T-cell (primary cell): ENCODE data around the gene BLID. TPM values are rescaled to one million over a fixed set of nuclear protein-coding genes. Genes with fewer than 3 reads are reported as not detected.

ENCODE experiments used
- ATAC-seq, 4 experiments: fragments of 200-7000 bp in 3 of 4; fragments of 150-1000 bp in 1 of 4; cut with Tn5 transposase; replicated peaks in 1 of 4; 1 replicate in 3 of 4; 2 replicates in 1 of 4; pipeline ENCODE4 v1.10.0; 2021; ENCODE audit warnings: moderate library complexity in 3 of 4, mild to moderate bottlenecking in 2 of 4, moderate number of reproducible peaks in 1 of 4
- CTCF ChIA-PET, 2 donors: fragments of 300-600 bp; sonication (Branson Sonifier 250); formaldehyde crosslinking; loops; one replicate each; lab custom pipeline; 2022; ENCODE audit warnings: antibody characterized with exemption in 2 of 2; lab: Charles Lee
- POLR2A ChIA-PET, 2 donors: fragments of 300-600 bp; sonication (Branson Sonifier 250); formaldehyde crosslinking; loops; one replicate each; lab custom pipeline; 2022; ENCODE audit warnings: antibody characterized with exemption in 2 of 2; lab: Charles Lee
- DNase-seq, 35 experiments: peaks; one replicate each; pipeline versions ENCODE4 v3.0.0 to v3.0.0-alpha.2; 2013 to 2023
- H3K27ac ChIP-seq: one replicate; pipeline ENCODE4 v1.5.1; 2013; ENCODE audit warnings: low read length
- H3K27me3 ChIP-seq, 2 experiments: replicated peaks in 1 of 2; 1 replicate in 1 of 2; 2 replicates in 1 of 2; pipeline versions ENCODE4 v1.6.1 to v1.7.0; 2013; ENCODE audit warnings: low read length in 1 of 2, mixed read lengths in 1 of 2; ENCODE audit not compliant: control insufficient read depth in 2 of 2, insufficient read depth in 2 of 2; ENCODE audit errors: extremely low read depth in 1 of 2
- H3K36me3 ChIP-seq, 2 donors: 1 replicate in 1 of 2; 2 replicates in 1 of 2; pipeline versions ENCODE4 v1.6.1 to v1.7.0; 2013; ENCODE audit warnings: low read length in 1 of 2; ENCODE audit not compliant: control insufficient read depth in 2 of 2, insufficient read depth in 1 of 2; ENCODE audit errors: extremely low read depth in 1 of 2
- H3K4me1 ChIP-seq, 2 experiments: 1 replicate in 1 of 2; 2 replicates in 1 of 2; pipeline versions ENCODE4 v1.6.1 to v1.7.0; 2013; ENCODE audit warnings: low read length in 2 of 2, mixed read lengths in 1 of 2; ENCODE audit not compliant: insufficient read depth in 2 of 2, control insufficient read depth in 1 of 2; ENCODE audit errors: extremely low read depth in 1 of 2
- H3K4me3 ChIP-seq, 2 donors: 1 replicate in 1 of 2; 2 replicates in 1 of 2; pipeline versions ENCODE4 v1.5.1 to v1.7.0; 2013; ENCODE audit warnings: mild to moderate bottlenecking in 2 of 2, low read length in 1 of 2, moderate library complexity in 1 of 2; ENCODE audit not compliant: control insufficient read depth in 1 of 2; ENCODE audit errors: extremely low read depth in 1 of 2
- H3K9me3 ChIP-seq: 2 replicates; pipeline ENCODE4 v1.7.0; 2013
- H3K27ac Mint-ChIP-seq, 2 donors: one replicate each; pipeline ENCODE4 v1.8.0; 2020 to 2021; ENCODE audit warnings: mild to moderate bottlenecking in 2 of 2, mixed read lengths in 2 of 2
- H3K27me3 Mint-ChIP-seq, 2 donors: one replicate each; pipeline ENCODE4 v1.8.0; 2021 to 2022; ENCODE audit warnings: mixed read lengths in 2 of 2
- H3K36me3 Mint-ChIP-seq: one replicate; pipeline ENCODE4 v1.8.0; 2021; ENCODE audit warnings: mixed read lengths
- H3K4me1 Mint-ChIP-seq, 3 donors: one replicate each; pipeline ENCODE4 v1.8.0; 2020 to 2022; ENCODE audit warnings: mixed read lengths in 3 of 3, mild to moderate bottlenecking in 1 of 3
- H3K4me3 Mint-ChIP-seq, 3 donors: one replicate each; pipeline ENCODE4 v1.8.0; 2020 to 2022; ENCODE audit warnings: mild to moderate bottlenecking in 3 of 3, mixed read lengths in 3 of 3, moderate library complexity in 3 of 3
- H3K9me3 Mint-ChIP-seq, 3 donors: one replicate each; pipeline ENCODE4 v1.8.0; 2020 to 2022; ENCODE audit warnings: mixed read lengths in 3 of 3
- WGBS: methylation state at CpG from one replicate; pipeline ENCODE4 v1.1.5; 2013; ENCODE audit warnings: missing lambda C conversion rate; ENCODE audit not compliant: insufficient coverage; 5-methylcytosine and 5-hydroxymethylcytosine counted together
- total RNA-seq, 35 experiments: library from RNA in 6 of 35; stranded (reverse) in 6 of 35; fragments of 120-200 nt in 1 of 35; gene quantifications; one replicate each; pipeline versions ENCODE4 v1.2.1 to v1.2.4 and lab custom pipeline; 2013 to 2026

BLID gene
- total RNA-seq, 5 donors from 2014 or later (not counting 1 experiment from before 2014, with no cell fraction given), result not detected

DNA sequence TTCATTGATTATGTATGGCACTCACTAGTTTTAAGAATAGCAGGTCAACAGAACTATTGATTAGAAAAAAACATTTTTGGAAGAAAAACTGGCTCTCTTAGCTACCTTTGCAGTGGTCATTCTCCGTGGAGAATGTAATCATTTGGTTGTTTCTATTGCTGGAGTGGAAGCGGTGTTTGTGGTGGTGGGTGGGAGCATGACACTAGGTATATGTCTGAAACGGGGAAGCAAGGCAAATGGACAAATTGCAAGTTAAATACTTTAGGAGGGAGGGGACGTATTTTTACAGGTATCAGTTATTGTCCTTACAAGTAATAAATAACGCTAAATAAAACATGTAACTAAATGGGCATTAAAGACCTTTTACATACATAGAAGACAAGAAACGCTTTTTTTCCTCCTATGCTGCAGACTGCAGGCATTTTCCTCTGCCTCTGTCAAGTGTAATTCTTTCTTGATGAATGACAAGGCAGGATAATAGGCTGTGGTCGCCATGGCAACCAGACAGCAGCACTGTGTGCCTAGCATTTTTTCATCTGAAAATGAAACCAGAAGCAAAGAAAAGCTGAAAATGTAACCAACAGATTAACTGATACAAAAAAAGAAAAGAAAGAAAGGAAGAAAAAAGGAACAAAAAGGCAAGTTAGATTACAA is 46.2 kb downstream of the BLID start:
- Histone ChIP-seq H3K4me1 (no peaks in the 10 kb centered on the region), H3K27me3 (no peaks in the 10 kb centered on the region), H3K27ac (no peak overlapping the region), H3K36me3 (no peaks in the 10 kb centered on the region), H3K4me3 (no peak overlapping the region), H3K9me3 (no peaks in the 10 kb centered on the region)
- POLR2A ChIA-PET, result no interaction called here
- no peaks in the 10 kb centered on the region for H3K4me1 Mint-ChIP-seq
- no peaks in the 10 kb centered on the region for H3K36me3 Mint-ChIP-seq
- H3K27ac Mint-ChIP-seq, result no peak overlapping the region
- WGBS, result 63% methylated on average over 2 of the region's 7 CpGs
- no peak for DNase-seq
- CTCF ChIA-PET, result no interaction called here
- H3K27me3 Mint-ChIP-seq, result peaks cover 7 to 19% of the 10 kb centered on the region in 2 donors
- H3K4me3 Mint-ChIP-seq, result no peak overlapping the region
- no peaks in the 10 kb centered on the region for H3K9me3 Mint-ChIP-seq
- no peak for ATAC-seq

GRCh38 chr11:122068837-122069236 is 47.2 kb downstream of the BLID start:
- Mint-ChIP-seq H3K27me3 (peaks cover 7 to 19% of the 10 kb centered on the region in 2 donors), H3K27ac (no peak overlapping the region), H3K4me3 (no peak overlapping the region), H3K4me1 (no peaks in the 10 kb centered on the region), H3K36me3 (no peaks in the 10 kb centered on the region), H3K9me3 (no peaks in the 10 kb centered on the region)
- Histone ChIP-seq H3K4me1 (no peaks in the 10 kb centered on the region), H3K27ac (no peak overlapping the region), H3K9me3 (no peaks in the 10 kb centered on the region), H3K36me3 (no peaks in the 10 kb centered on the region), H3K27me3 (no peaks in the 10 kb centered on the region), H3K4me3 (no peak overlapping the region)
- DNase-seq, result no peak
- CTCF ChIA-PET, result no interaction called here
- no peak for ATAC-seq
- WGBS, result 62% methylated on average over 2 of the region's 3 CpGs
- POLR2A ChIA-PET, result no interaction called here

DNA sequence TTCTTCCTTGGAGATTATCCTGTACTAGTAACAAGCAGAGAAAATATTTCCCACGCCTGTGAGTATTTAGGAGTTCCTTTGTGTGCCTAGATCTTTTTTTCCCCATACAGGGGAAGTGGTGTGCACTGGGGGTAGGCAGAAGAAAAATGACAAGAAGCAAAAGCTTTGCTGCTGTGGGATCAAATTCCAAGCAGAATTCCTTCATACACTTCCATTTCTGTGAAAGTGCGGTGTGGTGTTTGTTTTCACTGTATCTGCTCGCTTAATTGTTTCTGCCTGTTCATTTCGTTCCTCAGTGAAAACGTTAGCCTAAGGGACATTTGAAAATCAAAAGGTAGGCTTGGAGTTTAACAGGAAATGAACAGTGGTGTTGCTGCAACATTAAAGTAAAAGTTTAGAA is 47.9 kb downstream of the BLID start:
- ATAC-seq (no peak), DNase-seq (no peak)
- Mint-ChIP-seq H3K4me1 (no peaks in the 10 kb centered on the region), H3K27me3 (peaks cover 7 to 19% of the 10 kb centered on the region in 2 donors), H3K27ac (no peak overlapping the region), H3K4me3 (no peak overlapping the region), H3K36me3 (no peaks in the 10 kb centered on the region), H3K9me3 (no peaks in the 10 kb centered on the region)
- POLR2A ChIA-PET, result no interaction called here
- CTCF ChIA-PET, result no interaction called here
- Histone ChIP-seq H3K27ac (no peak overlapping the region), H3K27me3 (no peaks in the 10 kb centered on the region), H3K36me3 (no peaks in the 10 kb centered on the region), H3K4me1 (no peaks in the 10 kb centered on the region), H3K9me3 (no peaks in the 10 kb centered on the region), H3K4me3 (no peak overlapping the region)
- WGBS, result no CpG with 5 or more reads among the region's 5 CpGs
